Measurements from ENCODE around the gene NES.

The NES gene

GRCh38 chr1:156662005-156662799, 15.0 kb downstream of the NES start:
- no peak for DNase-seq (ENCODE audit: low read depth)

GRCh38 chr1:156660752-156661112, 16.5 kb downstream of the NES start:
- DNase-seq (ENCODE audit: low read depth) = no peak

GRCh38 chr1:156659988-156660751, 17.0 kb downstream of the NES start:
- peak; percentile 79 for DNase-seq (ENCODE audit: low read depth)

- no peak for DNase-seq (ENCODE audit: low read depth)
These were observed 17.6 kb downstream of the NES start for GRCh38 chr1:156659661-156659987.

- DNase-seq (ENCODE audit: low read depth) = no peak
These were observed 18.1 kb downstream of the NES start for GRCh38 chr1:156658945-156659574.

- no peak for DNase-seq (ENCODE audit: low read depth)
These were observed 18.7 kb downstream of the NES start for GRCh38 chr1:156658496-156658895.

- no peak for DNase-seq (ENCODE audit: low read depth)
These were observed 19.4 kb downstream of the NES start for GRCh38 chr1:156657741-156658319.

GRCh38 chr1:156656806-156657740, 20.1 kb downstream of the NES start:
- peak; percentile 60 for DNase-seq (ENCODE audit: low read depth)

GRCh38 chr1:156655904-156656516, 21.2 kb downstream of the NES start:
- DNase-seq (ENCODE audit: low read depth) = no peak

GRCh38 chr1:156655151-156655903, 21.9 kb downstream of the NES start:
- no peak for DNase-seq (ENCODE audit: low read depth)

GRCh38 chr1:156654700-156655099, 22.5 kb downstream of the NES start:
- no peak for DNase-seq (ENCODE audit: low read depth)

- no peak for DNase-seq (ENCODE audit: low read depth)
These were observed 24.2 kb downstream of the NES start for GRCh38 chr1:156652992-156653355.

- DNase-seq (ENCODE audit: low read depth) = no peak
These were observed 24.8 kb downstream of the NES start for GRCh38 chr1:156652131-156652991.

GRCh38 chr1:156648951-156649350, 28.3 kb downstream of the NES start:
- DNase-seq (ENCODE audit: low read depth) = no peak

- no peak for DNase-seq (ENCODE audit: low read depth)
These were observed 28.7 kb downstream of the NES start for GRCh38 chr1:156648496-156648895.

- DNase-seq (ENCODE audit: low read depth) = no peak
These were observed 29.9 kb downstream of the NES start for GRCh38 chr1:156647351-156647750.

GRCh38 chr1:156646738-156647211, 30.4 kb downstream of the NES start:
- no peak for DNase-seq (ENCODE audit: low read depth)

GRCh38 chr1:156645666-156646065, 31.5 kb downstream of the NES start:
- no peak for DNase-seq (ENCODE audit: low read depth)

GRCh38 chr1:156645056-156645455, 32.2 kb downstream of the NES start:
- no peak for DNase-seq (ENCODE audit: low read depth)

All from stimulated activated CD8-positive, alpha-beta memory T cell treated with anti-CD3 and anti-CD28 coated beads, Interleukin-15, amount 100 ng/mL, for 1 hour (primary cell).